Type B pancreatic cell (in vitro differentiated cells): Measurements from ENCODE around the gene CRELD2. TPM values are rescaled to one million over a fixed set of nuclear protein-coding genes. Genes with fewer than 3 reads are reported as not detected.

Experiments used
- DNase-seq: peaks from one replicate; pipeline ENCODE4 v3.0.0; 2021; ENCODE audit warnings: mixed read lengths; ENCODE audit not compliant: unreplicated experiment; ENCODE audit errors: extremely low spot score
- H3K27ac Mint-ChIP-seq: 2 replicates; pipeline ENCODE4 v1.8.0; 2021; ENCODE audit warnings: mild to moderate bottlenecking, mixed read lengths
- H3K27me3 Mint-ChIP-seq: 2 replicates; pipeline ENCODE4 v1.8.0; 2021; ENCODE audit warnings: mixed read lengths
- H3K36me3 Mint-ChIP-seq: 2 replicates; pipeline ENCODE4 v1.8.0; 2021; ENCODE audit warnings: mixed read lengths
- H3K4me1 Mint-ChIP-seq: one replicate; pipeline ENCODE4 v1.8.0; 2021; ENCODE audit warnings: mixed read lengths; ENCODE audit not compliant: unreplicated experiment
- H3K4me3 Mint-ChIP-seq: 2 replicates; pipeline ENCODE4 v1.8.0; 2021; ENCODE audit warnings: mild to moderate bottlenecking, mixed read lengths
- H3K9me3 Mint-ChIP-seq: 2 replicates; pipeline ENCODE4 v1.8.0; 2021; ENCODE audit warnings: mixed read lengths
- total RNA-seq: library from RNA; stranded (reverse); gene quantifications from 2 replicates; pipeline ENCODE4 v1.2.1, GENCODE V29; 2021; ENCODE audit warnings: low replicate concordance
- TF ChIP-seq, protein P1 (sequence below): fragments of 200-600 bp; sonication (generic); conservative IDR thresholded peaks from 2 replicates; pipeline ENCODE4 v1.5.0; 2021; ENCODE audit warnings: antibody characterized with exemption, mild to moderate bottlenecking

Gene CRELD2
- total RNA-seq, 1 donor from 2014 or later: 55.8 TPM

DNA sequence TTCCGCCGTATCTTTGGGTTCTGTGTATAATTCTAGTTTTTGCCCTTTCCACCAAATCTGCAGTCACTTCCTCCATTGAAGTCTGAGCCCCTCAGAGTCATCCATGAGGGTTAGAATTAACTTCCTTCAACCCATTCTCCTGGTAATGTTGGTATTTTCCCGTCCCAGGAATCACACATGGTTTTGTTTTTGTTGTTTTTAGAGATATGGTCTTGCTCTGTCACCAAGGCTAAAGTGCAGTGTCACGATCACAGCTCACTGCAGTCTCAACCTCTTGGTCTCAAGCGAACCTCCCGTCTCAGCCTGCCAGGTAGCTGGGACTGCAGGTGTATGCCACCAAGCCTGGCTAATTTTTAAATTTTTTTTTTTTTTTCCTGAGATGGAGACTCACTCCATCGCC is 46.1 kb upstream of the CRELD2 start:
- Mint-ChIP-seq H3K27me3 (no peaks in the 10 kb centered on the region), H3K27ac (no peak overlapping the region), H3K4me3 (no peak overlapping the region), H3K4me1 (no peaks in the 10 kb centered on the region), H3K36me3 (peaks cover 64% of the 10 kb centered on the region), H3K9me3 (peaks cover 36% of the 10 kb centered on the region)
- TF ChIP-seq, protein P1, sequence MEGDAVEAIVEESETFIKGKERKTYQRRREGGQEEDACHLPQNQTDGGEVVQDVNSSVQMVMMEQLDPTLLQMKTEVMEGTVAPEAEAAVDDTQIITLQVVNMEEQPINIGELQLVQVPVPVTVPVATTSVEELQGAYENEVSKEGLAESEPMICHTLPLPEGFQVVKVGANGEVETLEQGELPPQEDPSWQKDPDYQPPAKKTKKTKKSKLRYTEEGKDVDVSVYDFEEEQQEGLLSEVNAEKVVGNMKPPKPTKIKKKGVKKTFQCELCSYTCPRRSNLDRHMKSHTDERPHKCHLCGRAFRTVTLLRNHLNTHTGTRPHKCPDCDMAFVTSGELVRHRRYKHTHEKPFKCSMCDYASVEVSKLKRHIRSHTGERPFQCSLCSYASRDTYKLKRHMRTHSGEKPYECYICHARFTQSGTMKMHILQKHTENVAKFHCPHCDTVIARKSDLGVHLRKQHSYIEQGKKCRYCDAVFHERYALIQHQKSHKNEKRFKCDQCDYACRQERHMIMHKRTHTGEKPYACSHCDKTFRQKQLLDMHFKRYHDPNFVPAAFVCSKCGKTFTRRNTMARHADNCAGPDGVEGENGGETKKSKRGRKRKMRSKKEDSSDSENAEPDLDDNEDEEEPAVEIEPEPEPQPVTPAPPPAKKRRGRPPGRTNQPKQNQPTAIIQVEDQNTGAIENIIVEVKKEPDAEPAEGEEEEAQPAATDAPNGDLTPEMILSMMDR: no peak
- no peak for DNase-seq

DNA sequence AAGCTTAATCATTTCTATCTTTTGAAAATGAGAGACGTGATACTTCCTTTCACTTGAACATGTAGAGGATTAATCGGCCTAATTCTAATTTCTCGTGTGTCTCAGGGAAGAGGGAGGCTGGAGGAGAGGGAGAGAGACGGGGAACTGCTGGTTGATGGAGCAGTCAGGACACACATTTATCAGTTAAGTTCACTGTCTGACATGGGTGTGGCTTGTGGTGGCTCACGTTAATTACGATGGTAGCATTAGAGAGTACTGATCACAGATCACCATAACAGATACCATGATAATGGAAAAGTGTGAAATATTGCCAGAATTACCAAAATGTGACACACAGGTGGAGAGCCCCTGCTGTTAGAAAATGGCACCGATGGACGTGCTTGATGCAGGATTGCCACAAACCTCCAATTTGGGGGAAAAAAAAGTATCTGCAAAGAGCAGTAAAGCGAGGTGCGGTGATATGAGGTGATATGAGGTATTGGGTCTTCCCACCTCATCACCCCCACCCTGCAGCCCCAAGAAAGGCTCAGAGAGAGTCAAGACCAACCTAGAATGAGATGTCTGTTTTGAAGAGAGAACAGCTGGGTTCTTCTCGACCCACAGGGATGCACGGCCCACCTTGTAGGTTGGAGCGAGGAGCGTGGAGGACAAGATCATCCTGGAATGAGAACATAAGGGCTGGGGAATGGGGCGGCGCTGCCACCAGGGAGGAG is 45.0 kb upstream of the CRELD2 start:
- Mint-ChIP-seq H3K9me3 (peaks cover 36% of the 10 kb centered on the region), H3K27me3 (no peaks in the 10 kb centered on the region), H3K27ac (no peak overlapping the region), H3K4me1 (no peaks in the 10 kb centered on the region), H3K36me3 (peaks cover 64% of the 10 kb centered on the region), H3K4me3 (no peak overlapping the region)
- no peak for DNase-seq
- TF ChIP-seq, protein P1: no peak

DNA sequence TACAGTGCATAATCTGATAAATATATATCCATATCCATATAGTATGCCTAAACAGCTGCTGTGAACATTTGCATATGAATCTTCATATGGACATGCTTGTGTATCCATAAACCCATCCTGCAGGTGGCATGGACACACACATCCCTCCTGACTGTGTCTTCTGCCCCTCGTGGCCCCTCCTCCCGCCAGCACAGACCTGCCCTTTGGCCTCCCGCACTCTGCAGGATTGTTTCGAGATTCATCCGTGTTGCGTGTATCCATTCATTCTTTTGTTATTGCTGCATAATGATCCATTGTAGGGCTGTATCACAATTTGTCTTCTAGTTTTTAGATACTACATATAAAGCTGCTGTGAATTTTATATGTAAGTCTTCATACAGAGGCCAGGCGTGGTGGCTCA is 40.8 kb upstream of the CRELD2 start:
- Mint-ChIP-seq H3K27ac (no peak overlapping the region), H3K4me1 (no peaks in the 10 kb centered on the region), H3K36me3 (peaks cover 54% of the 10 kb centered on the region), H3K9me3 (peaks cover 27% of the 10 kb centered on the region), H3K4me3 (no peak overlapping the region), H3K27me3 (no peaks in the 10 kb centered on the region)
- DNase-seq: no peak
- TF ChIP-seq, protein P1: no peak

DNA sequence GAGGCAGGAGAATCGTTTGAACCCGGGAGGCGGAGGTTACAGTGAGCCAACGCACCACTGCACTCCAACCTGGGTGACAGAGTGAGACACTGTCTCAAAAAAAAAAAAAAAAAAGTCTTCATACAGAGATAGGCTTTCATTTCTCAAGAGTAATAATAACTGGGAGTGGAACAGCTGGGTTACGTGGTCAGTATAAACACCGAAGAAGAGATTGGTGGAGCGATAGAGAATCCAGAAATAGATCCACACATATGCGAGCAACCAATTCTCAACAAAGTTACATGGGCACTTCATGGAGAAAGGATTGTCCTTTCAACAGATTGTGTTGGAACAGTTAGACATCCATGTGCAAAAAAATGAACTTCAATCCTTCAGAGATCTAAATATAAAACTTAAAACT is 40.2 kb upstream of the CRELD2 start:
- H3K27me3 Mint-ChIP-seq: no peaks in the 10 kb centered on the region
- no peak overlapping the region for H3K4me3 Mint-ChIP-seq
- no peaks in the 10 kb centered on the region for H3K4me1 Mint-ChIP-seq
- no peak overlapping the region for H3K27ac Mint-ChIP-seq
- peaks cover 32% of the 10 kb centered on the region for H3K9me3 Mint-ChIP-seq
- H3K36me3 Mint-ChIP-seq: peaks cover 57% of the 10 kb centered on the region
- TF ChIP-seq, protein P1: no peak
- no peak for DNase-seq

DNA sequence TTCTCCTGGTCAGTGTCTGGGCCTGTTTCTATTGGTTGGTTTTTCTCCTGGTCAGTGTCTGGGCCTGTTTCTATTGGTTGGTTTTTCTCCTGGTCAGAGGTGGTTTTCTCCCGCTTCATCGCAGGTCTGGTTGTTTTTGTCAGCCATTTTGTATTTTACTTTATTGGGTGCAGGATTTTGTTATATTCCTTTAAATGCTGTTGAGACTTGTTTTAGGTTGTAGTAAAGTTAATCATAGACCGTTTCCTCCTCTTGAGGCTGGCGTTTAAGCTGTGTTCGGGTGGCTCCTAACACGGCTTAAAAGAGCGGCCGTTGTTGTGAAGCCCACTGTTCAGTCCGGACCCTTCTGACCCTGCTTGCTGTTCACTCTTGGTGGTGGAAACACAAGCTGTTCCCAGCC is 38.6 kb upstream of the CRELD2 start:
- Mint-ChIP-seq H3K27me3 (no peaks in the 10 kb centered on the region), H3K4me1 (no peaks in the 10 kb centered on the region), H3K36me3 (peaks cover 57% of the 10 kb centered on the region), H3K4me3 (no peak overlapping the region), H3K9me3 (peaks cover 22% of the 10 kb centered on the region), H3K27ac (no peak overlapping the region)
- no peak for DNase-seq
- TF ChIP-seq, protein P1: no peak
